ENCODE results near the gene SHISA4. TPM values are rescaled to one million over a fixed set of nuclear protein-coding genes. Genes with fewer than 3 reads are reported as not detected.
"Not testable (repeated sequence)": the region's sequence is repeated elsewhere in the genome, so short reads cannot be mapped to it uniquely, and the experiment has no call there.

SHISA4 gene
- polyA plus RNA-seq, 6 donors from 2014 or later: not detected

GRCh38 chr1:201856722-201857121 is 32.0 kb upstream of the SHISA4 start:
- H3K27ac Mint-ChIP-seq; ATAC-seq (ENCODE audit: low read depth in 2 of 2): not testable (repeated sequence)
- H3K36me3 Mint-ChIP-seq: peaks cover 23 to 42% of the 10 kb centered on the region in 2 donors

GRCh38 chr1:201859424-201859823 is 29.3 kb upstream of the SHISA4 start:
- Mint-ChIP-seq H3K4me3 (no peak overlapping the region), H3K9me3 (no peaks in the 10 kb centered on the region), H3K36me3 (peaks cover 23 to 34% of the 10 kb centered on the region in 2 donors), H3K27me3 (no peaks in the 10 kb centered on the region), H3K4me1 (no peaks in the 10 kb centered on the region), H3K27ac (no peak overlapping the region)
- no peak for ATAC-seq (ENCODE audit: low read depth in 2 of 2)
- DNase-seq: no peak

More at GRCh38 chr1:201856722-201857121, 32.0 kb upstream of the SHISA4 start:
- not testable (repeated sequence) for H3K9me3 Mint-ChIP-seq, H3K27me3 Mint-ChIP-seq, DNase-seq, H3K4me1 Mint-ChIP-seq, H3K4me3 Mint-ChIP-seq

GRCh38 chr1:201861448-201861847 is 27.2 kb upstream of the SHISA4 start:
- ATAC-seq (ENCODE audit: low read depth in 2 of 2) (no peak), DNase-seq (no peak)
- Mint-ChIP-seq H3K36me3 (peaks cover 11 to 17% of the 10 kb centered on the region in 2 donors), H3K4me1 (peaks cover 0 to 4% (median 0%) of the 10 kb centered on the region in 3 donors), H3K27ac (no peak overlapping the region), H3K27me3 (no peaks in the 10 kb centered on the region), H3K4me3 (no peak overlapping the region), H3K9me3 (no peaks in the 10 kb centered on the region)

DNA sequence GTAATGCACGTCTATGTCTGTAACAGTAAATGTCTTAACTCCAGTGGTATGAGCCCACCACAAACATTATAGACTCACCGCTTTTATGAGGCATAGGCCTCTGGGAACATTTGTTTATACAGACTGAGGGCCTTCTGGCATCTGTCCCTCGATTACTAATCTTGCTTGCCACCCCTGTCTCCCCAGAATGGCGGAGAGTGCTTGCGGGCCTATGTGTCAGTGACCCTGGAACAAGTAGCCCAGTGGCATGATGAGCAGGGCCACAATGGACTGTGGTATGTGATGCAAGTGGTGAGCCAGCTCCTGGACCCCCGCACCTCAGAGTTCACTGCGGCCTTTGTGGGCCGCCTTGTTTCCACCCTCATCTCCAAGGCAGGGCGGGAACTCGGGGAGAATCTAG is 18.3 kb upstream of the SHISA4 start:
- Mint-ChIP-seq H3K27me3 (no peaks in the 10 kb centered on the region), H3K4me1 (peaks cover 0 to 4% (median 0%) of the 10 kb centered on the region in 3 donors), H3K36me3 (peaks cover 18 to 41% of the 10 kb centered on the region in 2 donors), H3K4me3 (no peak overlapping the region), H3K9me3 (no peaks in the 10 kb centered on the region), H3K27ac (no peak overlapping the region)
- ATAC-seq (ENCODE audit: low read depth in 2 of 2): no peak
- DNase-seq: no peak

- no peak for ATAC-seq (ENCODE audit: low read depth in 2 of 2)
- Mint-ChIP-seq H3K36me3 (peaks cover 9 to 28% of the 10 kb centered on the region in 2 donors), H3K9me3 (no peaks in the 10 kb centered on the region), H3K4me3 (no peak overlapping the region), H3K4me1 (no peaks in the 10 kb centered on the region), H3K27me3 (no peaks in the 10 kb centered on the region), H3K27ac (peak overlapping the region in 3 of 6 donors; percentile 2 to 89 (median 10))
- DNase-seq: no peak
Measured at GRCh38 chr1:201874672-201875071, 14.0 kb upstream of the SHISA4 start.

DNA sequence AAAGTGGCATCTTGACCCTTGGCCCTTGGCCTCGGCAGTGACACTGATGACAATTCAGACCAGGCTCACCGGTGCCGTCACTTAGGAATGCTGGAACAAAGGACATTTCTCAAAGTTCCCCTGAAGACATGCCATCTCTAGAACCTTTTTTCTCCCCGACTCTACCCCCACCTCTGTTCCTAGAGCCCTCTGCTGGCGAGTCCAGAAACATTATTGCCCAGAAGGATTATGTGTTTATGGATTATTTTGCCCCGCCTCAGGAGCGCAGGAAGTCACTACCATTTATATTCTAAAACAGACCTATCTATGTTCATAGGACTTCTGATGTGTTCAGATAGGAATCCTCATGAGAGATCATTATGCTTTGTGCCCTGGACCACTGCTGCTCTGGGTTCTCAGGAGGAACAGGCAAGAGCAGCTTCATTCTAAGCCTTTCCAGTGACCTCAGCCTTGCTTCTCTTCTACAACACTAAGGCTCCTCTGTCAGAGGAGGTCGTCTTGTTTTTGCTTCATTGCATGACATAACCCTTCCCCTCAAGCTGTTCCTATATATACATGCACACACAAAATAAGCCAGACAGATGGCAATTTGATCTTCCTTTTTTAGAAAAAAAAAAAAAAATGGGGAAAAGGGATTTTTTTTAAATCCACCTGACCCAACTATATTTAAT is 12.4 kb upstream of the SHISA4 start:
- peaks cover 9 to 14% of the 10 kb centered on the region in 2 donors for H3K36me3 Mint-ChIP-seq
- ATAC-seq (ENCODE audit: low read depth in 2 of 2) (no peak), DNase-seq (no peak)
- peaks cover 0 to under 1% (median under 1%) of the 10 kb centered on the region in 3 donors for H3K4me1 Mint-ChIP-seq
- peak overlapping the region in 3 of 6 donors; percentile 50 to 82 (median 71) for H3K27ac Mint-ChIP-seq
- H3K4me3 Mint-ChIP-seq: no peak overlapping the region
- no peaks in the 10 kb centered on the region for H3K27me3 Mint-ChIP-seq
- H3K9me3 Mint-ChIP-seq: no peaks in the 10 kb centered on the region

DNA sequence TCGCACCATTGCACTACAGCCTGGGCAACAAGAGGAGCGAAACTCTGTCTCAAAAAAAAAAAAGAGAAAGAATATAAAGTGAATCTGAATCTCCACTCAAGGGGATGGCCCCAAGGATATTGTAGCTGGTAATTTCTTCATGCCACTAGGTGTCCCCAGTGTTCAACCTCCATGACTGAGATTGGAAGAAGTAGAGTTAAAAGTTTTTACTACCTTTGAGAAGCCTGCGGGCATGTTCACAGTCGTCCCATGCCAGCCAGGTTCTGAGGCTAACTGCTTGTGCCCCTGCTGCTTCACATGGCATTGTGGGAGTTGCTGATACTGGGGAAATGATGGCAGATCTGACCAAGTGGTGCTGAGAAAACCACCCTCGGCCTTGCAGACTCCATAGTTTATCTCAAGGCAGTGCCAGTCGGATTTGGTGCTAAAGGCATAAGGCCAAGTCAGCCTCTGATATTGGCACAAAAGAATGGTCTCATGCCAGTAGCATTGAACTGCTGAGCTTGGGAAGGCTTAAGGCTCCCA is 10.8 kb upstream of the SHISA4 start:
- Mint-ChIP-seq H3K9me3 (no peaks in the 10 kb centered on the region), H3K4me1 (peaks cover 4 to 11% (median 10%) of the 10 kb centered on the region in 3 donors)

GRCh38 chr1:201880928-201881571 is 7.6 kb upstream of the SHISA4 start:
- peaks cover 0 to 5% (median 0%) of the 10 kb centered on the region in 3 donors for H3K27me3 Mint-ChIP-seq
- peak overlapping the region in 1 of 6 donors; percentile 86 for H3K27ac Mint-ChIP-seq

More for the DNA sequence above, 10.8 kb upstream of the SHISA4 start:
- H3K4me3 Mint-ChIP-seq: no peak overlapping the region
- peak overlapping the region in 1 of 6 donors; percentile 44 for H3K27ac Mint-ChIP-seq
- H3K36me3 Mint-ChIP-seq: peaks cover 2 to 5% of the 10 kb centered on the region in 2 donors
- no peak for ATAC-seq (ENCODE audit: low read depth in 2 of 2)
- no peaks in the 10 kb centered on the region for H3K27me3 Mint-ChIP-seq
- DNase-seq: peak; percentile 21

DNA sequence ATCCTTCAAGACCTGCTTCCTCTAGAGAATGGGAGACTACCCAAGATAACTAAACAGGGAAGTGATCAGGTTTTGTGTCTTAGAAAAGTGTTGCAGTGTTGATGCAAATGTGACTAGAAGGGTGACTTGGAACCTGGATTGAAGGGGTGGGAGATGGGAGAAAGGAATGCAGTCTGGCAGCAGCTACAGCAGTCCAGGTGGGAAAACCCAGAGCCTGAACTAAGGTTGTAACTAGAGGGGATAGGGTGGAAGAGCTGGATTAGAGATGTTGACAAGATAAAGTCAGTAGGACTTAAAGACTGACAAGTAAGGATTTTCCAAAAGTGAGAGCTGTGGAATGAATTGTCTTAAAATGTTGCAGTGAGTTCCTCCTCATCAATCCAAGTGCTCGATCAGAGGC is 7.1 kb upstream of the SHISA4 start:
- ATAC-seq (ENCODE audit: low read depth in 2 of 2) (no peak), DNase-seq (no peak)
- Mint-ChIP-seq H3K4me3 (peak overlapping the region in 1 of 8 donors; percentile 16), H3K27ac (peak overlapping the region in 1 of 6 donors; percentile 86), H3K27me3 (peaks cover 2 to 9% (median 2%) of the 10 kb centered on the region in 3 donors), H3K9me3 (no peaks in the 10 kb centered on the region), H3K4me1 (peaks cover 15 to 27% (median 26%) of the 10 kb centered on the region in 3 donors), H3K36me3 (no peaks in the 10 kb centered on the region)

More at GRCh38 chr1:201880928-201881571, 7.6 kb upstream of the SHISA4 start:
- Mint-ChIP-seq H3K36me3 (no peaks in the 10 kb centered on the region), H3K4me3 (no peak overlapping the region), H3K4me1 (peaks cover 15 to 27% (median 26%) of the 10 kb centered on the region in 3 donors), H3K9me3 (no peaks in the 10 kb centered on the region)
- DNase-seq (no peak), ATAC-seq (ENCODE audit: low read depth in 2 of 2) (no peak)

DNA sequence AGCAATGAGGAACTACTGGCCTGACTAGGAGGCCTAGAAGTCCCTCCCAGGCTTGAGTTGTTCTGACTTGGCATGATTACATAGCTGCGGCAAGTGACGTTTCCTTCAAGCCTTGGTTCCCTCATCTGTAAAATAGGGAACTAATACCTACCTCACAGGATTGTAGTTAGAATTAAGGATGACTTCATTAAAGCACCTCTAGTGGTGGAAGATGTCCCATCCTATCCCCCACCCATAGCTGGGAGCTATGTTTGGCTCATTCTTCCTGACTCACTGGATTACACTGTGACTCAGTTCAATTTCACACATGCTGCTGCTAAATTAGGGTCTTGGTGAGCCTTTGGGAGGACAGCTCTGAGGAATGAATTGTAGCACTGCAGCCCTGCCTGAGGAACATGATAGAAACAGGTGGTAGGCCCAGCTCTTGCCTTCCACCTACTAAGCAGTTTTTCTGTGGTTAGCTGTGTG is 6.0 kb upstream of the SHISA4 start:
- H3K27ac Mint-ChIP-seq: peak overlapping the region in 3 of 6 donors; percentile 46 to 93 (median 84)
- no peak overlapping the region for H3K4me3 Mint-ChIP-seq
- ATAC-seq (ENCODE audit: low read depth in 2 of 2) (peak; percentile 94 to 95), DNase-seq (peak; percentile 58)
- no peaks in the 10 kb centered on the region for H3K9me3 Mint-ChIP-seq
- no peaks in the 10 kb centered on the region for H3K36me3 Mint-ChIP-seq
- H3K4me1 Mint-ChIP-seq: peaks cover 15 to 27% (median 26%) of the 10 kb centered on the region in 3 donors
- peaks cover 11 to 20% (median 11%) of the 10 kb centered on the region in 3 donors for H3K27me3 Mint-ChIP-seq

GRCh38 chr1:201883266-201883665 is 5.4 kb upstream of the SHISA4 start:
- Mint-ChIP-seq H3K4me1 (peaks cover 15 to 29% (median 26%) of the 10 kb centered on the region in 3 donors), H3K9me3 (no peaks in the 10 kb centered on the region), H3K27ac (peak overlapping the region in 3 of 6 donors; percentile 44 to 93 (median 67)), H3K27me3 (peaks cover 16 to 25% (median 17%) of the 10 kb centered on the region in 3 donors), H3K36me3 (no peaks in the 10 kb centered on the region), H3K4me3 (no peak overlapping the region)
- ATAC-seq (ENCODE audit: low read depth in 2 of 2) (no peak), DNase-seq (no peak)

- H3K4me3 Mint-ChIP-seq: no peak overlapping the region
- no peaks in the 10 kb centered on the region for H3K36me3 Mint-ChIP-seq
- H3K9me3 Mint-ChIP-seq: no peaks in the 10 kb centered on the region
- ATAC-seq (ENCODE audit: low read depth in 2 of 2) (peak; percentile 23 to 26), DNase-seq (no peak)
- peaks cover 15 to 30% (median 26%) of the 10 kb centered on the region in 3 donors for H3K4me1 Mint-ChIP-seq
- peak overlapping the region in 2 of 6 donors; percentile 9 to 27 for H3K27ac Mint-ChIP-seq
- H3K27me3 Mint-ChIP-seq: peaks cover 16 to 27% (median 20%) of the 10 kb centered on the region in 3 donors
Measured at GRCh38 chr1:201883786-201884185, 4.9 kb upstream of the SHISA4 start.

- DNase-seq: no peak
Measured at GRCh38 chr1:201884425-201884824, 4.3 kb upstream of the SHISA4 start.

More at GRCh38 chr1:201884425-201884824, 4.3 kb upstream of the SHISA4 start:
- no peak overlapping the region for H3K27ac Mint-ChIP-seq
- peaks cover 0 to under 1% (median 0%) of the 10 kb centered on the region in 7 donors for H3K9me3 Mint-ChIP-seq
- ATAC-seq (ENCODE audit: low read depth in 2 of 2): no peak
- H3K4me3 Mint-ChIP-seq: no peak overlapping the region
- peaks cover 17 to 31% (median 27%) of the 10 kb centered on the region in 3 donors for H3K4me1 Mint-ChIP-seq
- peaks cover 17 to 30% (median 21%) of the 10 kb centered on the region in 3 donors for H3K27me3 Mint-ChIP-seq
- no peaks in the 10 kb centered on the region for H3K36me3 Mint-ChIP-seq

Measured in naive B cell (primary cell).